ENCODE results near the gene GPR34.
A peak's percentile ranks its signal among the peaks of the same experiment; 100 is the strongest.

The GPR34 gene

GRCh38 chrX:41688156-41688555, 617 bp upstream of the GPR34 start:
- Histone ChIP-seq H2AFZ (ENCODE audit: low read depth, low read length, severe bottlenecking) (no peak overlapping the region), H3K9ac (ENCODE audit: low read length) (no peak overlapping the region), H3F3A (ENCODE audit: insufficient read depth) (0 out of 2 replicates have a peak, but pooled peaks cover 5% of the 10 kb centered on the region), H3K4me3 (ENCODE audit: insufficient read depth, low read length, poor library complexity, severe bottlenecking) (no peak overlapping the region), H3K79me2 (ENCODE audit: insufficient read depth, low read length) (no peaks in the 10 kb centered on the region), H3K4me2 (ENCODE audit: low read depth, low read length, poor library complexity, severe bottlenecking) (peak overlapping the region; percentile 46), H3K27ac (ENCODE audit: low read depth, low read length) (peak overlapping the region; percentile 47), H3K9me3 (ENCODE audit: insufficient read depth, low read length) (no peaks in the 10 kb centered on the region), H4K20me1 (ENCODE audit: low read depth, low read length) (no peaks in the 10 kb centered on the region), H3K9me2 (replicated peaks; ENCODE audit: insufficient read depth, low read length) (no peaks in the 10 kb centered on the region), H3K36me3 (ENCODE audit: low read length) (no peaks in the 10 kb centered on the region), H3K27me3 (ENCODE audit: low read length) (no peaks in the 10 kb centered on the region)
- no peak for TF ChIP-seq EZH2phosphoT487 (conservative IDR thresholded peaks at IDR 0.05; ENCODE audit: low read length)
- no peak for TF ChIP-seq CTCF (IDR thresholded peaks at IDR 0.05; ENCODE audit: insufficient read depth, low read length, poor library complexity, severe bottlenecking)

- H3K36me3 ChIP-seq (ENCODE audit: low read length) = no peaks in the 10 kb centered on the region
- H3K4me2 ChIP-seq (ENCODE audit: low read depth, low read length, poor library complexity, severe bottlenecking) = peak overlapping the region; percentile 46
- no peaks in the 10 kb centered on the region for H3K79me2 ChIP-seq (ENCODE audit: insufficient read depth, low read length)
- H3K9me2 ChIP-seq (replicated peaks; ENCODE audit: insufficient read depth, low read length) = no peaks in the 10 kb centered on the region
- H2AFZ ChIP-seq (ENCODE audit: low read depth, low read length, severe bottlenecking) = no peak overlapping the region
- no peaks in the 10 kb centered on the region for H3K9me3 ChIP-seq (ENCODE audit: insufficient read depth, low read length)
- H3K27me3 ChIP-seq (ENCODE audit: low read length) = no peaks in the 10 kb centered on the region
- H3K27ac ChIP-seq (ENCODE audit: low read depth, low read length) = no peak overlapping the region
- no peak overlapping the region for H3K4me3 ChIP-seq (ENCODE audit: insufficient read depth, low read length, poor library complexity, severe bottlenecking)
- 0 out of 2 replicates have a peak, but pooled peaks cover 5% of the 10 kb centered on the region for H3F3A ChIP-seq (ENCODE audit: insufficient read depth)
- TF ChIP-seq EZH2phosphoT487 (conservative IDR thresholded peaks at IDR 0.05; ENCODE audit: low read length) (no peak), CTCF (IDR thresholded peaks at IDR 0.05; ENCODE audit: insufficient read depth, low read length, poor library complexity, severe bottlenecking) (no peak)
- no peaks in the 10 kb centered on the region for H4K20me1 ChIP-seq (ENCODE audit: low read depth, low read length)
- no peak overlapping the region for H3K9ac ChIP-seq (ENCODE audit: low read length)
Observed at GRCh38 chrX:41689711-41690110, 938 bp downstream of the GPR34 start.

GRCh38 chrX:41692162-41692749, 3.5 kb downstream of the GPR34 start:
- H3K9ac ChIP-seq (ENCODE audit: low read length) = no peak overlapping the region
- no peaks in the 10 kb centered on the region for H3K27me3 ChIP-seq (ENCODE audit: low read length)
- no peaks in the 10 kb centered on the region for H4K20me1 ChIP-seq (ENCODE audit: low read depth, low read length)
- no peak overlapping the region for H3K4me3 ChIP-seq (ENCODE audit: insufficient read depth, low read length, poor library complexity, severe bottlenecking)
- H3K36me3 ChIP-seq (ENCODE audit: low read length) = no peaks in the 10 kb centered on the region
- no peak for TF ChIP-seq CTCF (IDR thresholded peaks at IDR 0.05; ENCODE audit: insufficient read depth, low read length, poor library complexity, severe bottlenecking)
- no peak for TF ChIP-seq EZH2phosphoT487 (conservative IDR thresholded peaks at IDR 0.05; ENCODE audit: low read length)
- H2AFZ ChIP-seq (ENCODE audit: low read depth, low read length, severe bottlenecking) = no peak overlapping the region
- H3K9me2 ChIP-seq (replicated peaks; ENCODE audit: insufficient read depth, low read length) = no peaks in the 10 kb centered on the region
- H3F3A ChIP-seq (ENCODE audit: insufficient read depth) = 0 out of 2 replicates have a peak, but pooled peaks cover 5% of the 10 kb centered on the region
- no peak overlapping the region for H3K4me2 ChIP-seq (ENCODE audit: low read depth, low read length, poor library complexity, severe bottlenecking)
- H3K79me2 ChIP-seq (ENCODE audit: insufficient read depth, low read length) = no peaks in the 10 kb centered on the region
- H3K27ac ChIP-seq (ENCODE audit: low read depth, low read length) = no peak overlapping the region
- no peaks in the 10 kb centered on the region for H3K9me3 ChIP-seq (ENCODE audit: insufficient read depth, low read length)

Data from SU-DHL-6 (cell line).